PC-9 (cell line): ENCODE results near the gene KATNBL1.
"Not testable (repeated sequence)": the region's sequence is repeated elsewhere in the genome, so short reads cannot be mapped to it uniquely, and the experiment has no call there.

Experiments
- EZH2 ChIP-seq: fragments of 200-600 bp; sonication (generic); IDR thresholded peaks from 2 replicates; pipeline ENCODE4 v1.8.0; 2017; ENCODE audit warnings: antibody characterized with exemption, low read depth
- TF ChIP-seq, protein P1 (sequence below): fragments of 200-600 bp; sonication (generic); conservative IDR thresholded peaks from 2 replicates; pipeline ENCODE4 v1.6.1; 2017; ENCODE audit warnings: mixed run types, antibody characterized with exemption, mild to moderate bottlenecking, moderate library complexity

DNA sequence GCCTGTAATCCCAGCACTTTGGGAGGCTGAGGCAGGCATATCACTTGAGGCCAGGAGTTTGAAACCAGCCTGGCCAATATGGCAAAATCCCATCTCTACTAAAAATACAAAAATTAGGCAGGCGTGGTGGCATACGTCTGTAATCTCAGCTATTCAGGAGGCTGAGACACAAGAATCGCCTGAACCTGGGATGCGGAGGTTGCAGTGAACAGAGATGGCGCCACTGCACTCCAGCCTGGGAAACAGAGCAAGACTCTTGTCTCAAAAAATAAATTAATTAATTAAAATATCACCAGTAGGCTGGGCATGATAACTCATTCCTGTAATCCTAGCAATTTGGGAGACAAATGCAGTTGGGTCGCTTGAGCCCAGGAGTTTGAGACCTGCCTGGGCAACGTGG is 16.6 kb downstream of the KATNBL1 start:
- TF ChIP-seq, protein P1, sequence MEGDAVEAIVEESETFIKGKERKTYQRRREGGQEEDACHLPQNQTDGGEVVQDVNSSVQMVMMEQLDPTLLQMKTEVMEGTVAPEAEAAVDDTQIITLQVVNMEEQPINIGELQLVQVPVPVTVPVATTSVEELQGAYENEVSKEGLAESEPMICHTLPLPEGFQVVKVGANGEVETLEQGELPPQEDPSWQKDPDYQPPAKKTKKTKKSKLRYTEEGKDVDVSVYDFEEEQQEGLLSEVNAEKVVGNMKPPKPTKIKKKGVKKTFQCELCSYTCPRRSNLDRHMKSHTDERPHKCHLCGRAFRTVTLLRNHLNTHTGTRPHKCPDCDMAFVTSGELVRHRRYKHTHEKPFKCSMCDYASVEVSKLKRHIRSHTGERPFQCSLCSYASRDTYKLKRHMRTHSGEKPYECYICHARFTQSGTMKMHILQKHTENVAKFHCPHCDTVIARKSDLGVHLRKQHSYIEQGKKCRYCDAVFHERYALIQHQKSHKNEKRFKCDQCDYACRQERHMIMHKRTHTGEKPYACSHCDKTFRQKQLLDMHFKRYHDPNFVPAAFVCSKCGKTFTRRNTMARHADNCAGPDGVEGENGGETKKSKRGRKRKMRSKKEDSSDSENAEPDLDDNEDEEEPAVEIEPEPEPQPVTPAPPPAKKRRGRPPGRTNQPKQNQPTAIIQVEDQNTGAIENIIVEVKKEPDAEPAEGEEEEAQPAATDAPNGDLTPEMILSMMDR, result not testable (repeated sequence)
- not testable (repeated sequence) for TF ChIP-seq EZH2
